ENCODE measurements around the gene GALNTL6. TPM values are rescaled to one million over a fixed set of nuclear protein-coding genes. Genes with fewer than 3 reads are reported as not detected.

Gene GALNTL6
- total RNA-seq, 2 donors from 2014 or later, result 0.19 to 0.20 TPM

GRCh38 chr4:172489861-172490260 is 676.7 kb downstream of the GALNTL6 start:
- Histone ChIP-seq H3K27me3 (no peaks in the 10 kb centered on the region), H3K9me3 (no peaks in the 10 kb centered on the region), H3K27ac (no peak overlapping the region), H3K9ac (ENCODE audit: low read depth in 2 of 2, low read length in 2 of 2) (no peak overlapping the region), H3K4me1 (no peaks in the 10 kb centered on the region), H3K36me3 (no peaks in the 10 kb centered on the region), H3K4me3 (no peak overlapping the region)
- no peak for TF ChIP-seq CTCF (IDR thresholded peaks at IDR 0.05)
- DNase-seq, result no peak
- intact Hi-C loops (cut with DNase I), result no loop called here

- intact Hi-C loops (cut with DNase I), result no loop called here
- no peak overlapping the region for H3K9ac ChIP-seq (ENCODE audit: low read depth in 2 of 2, low read length in 2 of 2)
- no peak for DNase-seq
Measured at GRCh38 chr4:172495769-172496168, 682.6 kb downstream of the GALNTL6 start.

GRCh38 chr4:172497321-172497720 is 684.1 kb downstream of the GALNTL6 start:
- DNase-seq, result no peak
- Histone ChIP-seq H3K36me3 (no peaks in the 10 kb centered on the region), H3K9ac (ENCODE audit: low read depth in 2 of 2, low read length in 2 of 2) (no peak overlapping the region), H3K4me3 (no peak overlapping the region), H3K27me3 (no peaks in the 10 kb centered on the region), H3K4me1 (no peaks in the 10 kb centered on the region), H3K9me3 (no peaks in the 10 kb centered on the region), H3K27ac (no peak overlapping the region)
- TF ChIP-seq CTCF (IDR thresholded peaks at IDR 0.05), result no peak
- intact Hi-C loops (cut with DNase I), result no loop called here

More at GRCh38 chr4:172495769-172496168, 682.6 kb downstream of the GALNTL6 start:
- TF ChIP-seq CTCF (IDR thresholded peaks at IDR 0.05), result no peak
- Histone ChIP-seq H3K27me3 (no peaks in the 10 kb centered on the region), H3K4me1 (no peaks in the 10 kb centered on the region), H3K4me3 (no peak overlapping the region), H3K36me3 (no peaks in the 10 kb centered on the region), H3K27ac (no peak overlapping the region), H3K9me3 (no peaks in the 10 kb centered on the region)

GRCh38 chr4:172514011-172514410 is 700.8 kb downstream of the GALNTL6 start:
- H3K9ac ChIP-seq (ENCODE audit: low read depth in 2 of 2, low read length in 2 of 2), result no peak overlapping the region
- no peaks in the 10 kb centered on the region for H3K36me3 ChIP-seq
- intact Hi-C loops (cut with DNase I), result no loop called here
- H3K27me3 ChIP-seq, result no peaks in the 10 kb centered on the region
- no peak overlapping the region for H3K4me3 ChIP-seq
- no peaks in the 10 kb centered on the region for H3K9me3 ChIP-seq
- no peaks in the 10 kb centered on the region for H3K4me1 ChIP-seq
- H3K27ac ChIP-seq, result no peak overlapping the region
- TF ChIP-seq CTCF (IDR thresholded peaks at IDR 0.05), result no peak
- no peak for DNase-seq

- H3K27ac ChIP-seq, result no peak overlapping the region
- no peaks in the 10 kb centered on the region for H3K36me3 ChIP-seq
- no peak overlapping the region for H3K4me3 ChIP-seq
- no peaks in the 10 kb centered on the region for H3K27me3 ChIP-seq
- intact Hi-C loops (cut with DNase I), result no loop called here
- no peaks in the 10 kb centered on the region for H3K4me1 ChIP-seq
- no peak for DNase-seq
- no peak for TF ChIP-seq CTCF (IDR thresholded peaks at IDR 0.05)
- H3K9ac ChIP-seq (ENCODE audit: low read depth in 2 of 2, low read length in 2 of 2), result no peak overlapping the region
- H3K9me3 ChIP-seq, result no peaks in the 10 kb centered on the region
Measured at GRCh38 chr4:172514801-172515200, 701.6 kb downstream of the GALNTL6 start.
